ENCODE data around the gene GARIN5B.

GARIN5B gene

DNA sequence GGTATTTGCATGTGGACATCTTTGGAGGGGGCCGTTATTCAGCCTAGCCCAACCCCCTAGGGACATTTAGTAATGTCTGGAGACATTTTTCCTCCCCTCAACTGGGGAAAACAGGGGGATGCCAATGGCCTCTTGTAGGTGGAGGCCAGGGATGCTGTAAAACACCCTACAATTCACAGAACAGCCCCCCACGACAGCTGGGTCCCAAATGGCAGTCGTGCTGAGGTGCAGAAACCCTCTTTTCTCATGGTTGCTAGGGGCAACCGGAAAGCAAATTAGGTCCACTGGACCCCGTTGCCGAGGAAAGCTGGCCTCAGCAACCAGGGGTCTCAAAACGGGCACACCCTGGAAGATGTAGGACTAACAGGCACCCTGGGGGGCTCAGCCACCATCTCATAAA lies 52.6 kb downstream of the GARIN5B start:
- no peak overlapping the region for H3K4me3 ChIP-seq (ENCODE audit: low read depth, low read length)
- no peak for DNase-seq (ENCODE audit: low read depth)
- TF ChIP-seq, protein P1, sequence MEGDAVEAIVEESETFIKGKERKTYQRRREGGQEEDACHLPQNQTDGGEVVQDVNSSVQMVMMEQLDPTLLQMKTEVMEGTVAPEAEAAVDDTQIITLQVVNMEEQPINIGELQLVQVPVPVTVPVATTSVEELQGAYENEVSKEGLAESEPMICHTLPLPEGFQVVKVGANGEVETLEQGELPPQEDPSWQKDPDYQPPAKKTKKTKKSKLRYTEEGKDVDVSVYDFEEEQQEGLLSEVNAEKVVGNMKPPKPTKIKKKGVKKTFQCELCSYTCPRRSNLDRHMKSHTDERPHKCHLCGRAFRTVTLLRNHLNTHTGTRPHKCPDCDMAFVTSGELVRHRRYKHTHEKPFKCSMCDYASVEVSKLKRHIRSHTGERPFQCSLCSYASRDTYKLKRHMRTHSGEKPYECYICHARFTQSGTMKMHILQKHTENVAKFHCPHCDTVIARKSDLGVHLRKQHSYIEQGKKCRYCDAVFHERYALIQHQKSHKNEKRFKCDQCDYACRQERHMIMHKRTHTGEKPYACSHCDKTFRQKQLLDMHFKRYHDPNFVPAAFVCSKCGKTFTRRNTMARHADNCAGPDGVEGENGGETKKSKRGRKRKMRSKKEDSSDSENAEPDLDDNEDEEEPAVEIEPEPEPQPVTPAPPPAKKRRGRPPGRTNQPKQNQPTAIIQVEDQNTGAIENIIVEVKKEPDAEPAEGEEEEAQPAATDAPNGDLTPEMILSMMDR (conservative IDR thresholded peaks at IDR 0.05; ENCODE audit: low read depth, low read length), result no peak

DNA sequence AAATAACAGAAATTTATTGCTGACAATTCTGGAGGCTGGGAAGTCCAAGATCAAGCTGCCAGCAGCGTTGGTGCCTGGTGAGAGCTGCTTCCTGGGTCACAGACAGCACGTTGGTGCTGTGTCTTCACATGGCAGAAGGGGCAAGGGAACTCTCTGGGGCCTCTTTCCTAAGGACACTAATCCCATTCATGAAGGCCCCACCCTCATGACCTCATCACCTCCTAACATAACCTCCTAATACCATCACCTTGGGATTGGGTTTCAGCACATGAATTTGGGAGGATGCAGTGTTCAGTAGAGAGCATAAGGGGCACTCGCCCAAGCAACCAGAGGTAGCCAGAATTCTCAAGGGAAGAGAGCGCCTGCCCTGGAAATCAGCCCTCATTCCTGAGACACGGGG lies 53.6 kb downstream of the GARIN5B start:
- no peak overlapping the region for H3K4me3 ChIP-seq (ENCODE audit: low read depth, low read length)
- no peak for DNase-seq (ENCODE audit: low read depth)
- TF ChIP-seq, protein P1 (conservative IDR thresholded peaks at IDR 0.05; ENCODE audit: low read depth, low read length), result no peak

DNA sequence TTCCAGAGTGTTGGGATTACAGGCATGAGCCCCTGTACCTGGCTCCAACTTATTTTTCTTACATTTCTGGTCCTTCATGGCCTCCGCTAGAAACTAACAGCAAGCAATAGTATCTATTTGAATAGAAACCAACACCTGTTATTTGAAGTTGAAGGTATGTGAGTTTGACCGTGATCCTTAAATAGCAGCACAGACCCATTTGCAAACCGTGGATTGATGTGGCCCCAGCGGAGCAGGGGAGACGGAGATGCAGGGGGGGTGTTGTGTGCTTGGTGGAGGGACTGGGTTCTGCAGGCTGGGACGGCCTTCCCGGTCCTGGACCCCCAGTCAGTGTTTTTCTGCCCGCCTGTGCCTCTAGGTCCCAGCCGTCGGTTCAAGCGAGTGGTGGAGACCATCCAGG lies 54.8 kb downstream of the GARIN5B start:
- no peak for DNase-seq (ENCODE audit: low read depth)
- TF ChIP-seq, protein P1 (conservative IDR thresholded peaks at IDR 0.05; ENCODE audit: low read depth, low read length), result no peak
- no peak overlapping the region for H3K4me3 ChIP-seq (ENCODE audit: low read depth, low read length)

DNA sequence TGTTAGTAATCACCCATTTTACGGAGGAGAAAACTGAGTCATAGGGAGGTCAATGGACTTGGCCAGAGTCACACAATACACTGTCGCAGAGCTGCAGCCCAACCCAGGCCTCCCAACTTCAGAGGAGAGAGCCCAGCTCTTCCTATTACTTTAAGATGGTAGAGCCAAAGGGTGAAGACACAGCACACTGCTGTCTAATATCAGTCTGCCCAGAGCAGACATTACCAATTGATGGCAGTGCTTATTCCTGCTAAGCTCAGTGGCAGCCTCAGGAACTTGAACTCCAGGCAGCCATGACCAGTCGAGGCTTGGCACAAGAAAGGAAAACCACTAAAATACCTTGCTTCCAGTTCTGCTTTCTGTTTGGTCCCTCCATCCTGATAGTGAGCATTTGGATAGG lies 56.3 kb downstream of the GARIN5B start:
- no peak overlapping the region for H3K4me3 ChIP-seq (ENCODE audit: low read depth, low read length)
- no peak for DNase-seq (ENCODE audit: low read depth)

DNA sequence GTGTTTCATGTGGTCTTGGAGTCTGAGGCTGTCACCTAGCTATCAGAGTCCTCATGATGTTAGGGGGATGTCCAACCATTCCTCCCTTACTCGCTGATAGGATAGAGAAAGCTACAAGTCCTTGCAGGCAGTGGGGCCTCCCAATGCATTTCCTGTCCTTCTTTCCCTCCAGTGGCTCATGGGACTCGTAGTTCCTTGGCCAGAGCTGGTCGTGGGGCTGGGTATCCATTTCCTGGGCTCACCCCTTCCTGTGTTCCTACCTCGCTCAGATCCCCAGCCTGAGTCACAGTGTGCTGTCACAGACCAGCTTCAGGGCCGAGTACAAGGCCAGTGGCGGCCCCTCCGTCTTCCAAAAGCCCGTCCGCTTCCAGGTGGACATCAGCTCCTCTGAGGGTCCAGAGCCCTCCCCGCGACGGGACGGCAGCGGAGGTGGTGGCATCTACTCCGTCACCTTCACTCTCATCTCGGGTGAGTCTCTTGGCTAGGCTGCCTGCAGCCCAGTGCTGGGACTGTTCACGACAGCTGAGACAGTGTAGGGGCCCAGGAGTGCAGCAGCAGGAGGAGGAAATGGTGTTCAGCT lies 57.0 kb downstream of the GARIN5B start:
- H3K4me3 ChIP-seq (ENCODE audit: low read depth, low read length), result no peak overlapping the region
- TF ChIP-seq, protein P1 (conservative IDR thresholded peaks at IDR 0.05; ENCODE audit: low read depth, low read length), result no peak
- no peak for DNase-seq (ENCODE audit: low read depth)

More for the DNA sequence above, 56.3 kb downstream of the GARIN5B start:
- TF ChIP-seq, protein P1 (conservative IDR thresholded peaks at IDR 0.05; ENCODE audit: low read depth, low read length), result no peak

DNA sequence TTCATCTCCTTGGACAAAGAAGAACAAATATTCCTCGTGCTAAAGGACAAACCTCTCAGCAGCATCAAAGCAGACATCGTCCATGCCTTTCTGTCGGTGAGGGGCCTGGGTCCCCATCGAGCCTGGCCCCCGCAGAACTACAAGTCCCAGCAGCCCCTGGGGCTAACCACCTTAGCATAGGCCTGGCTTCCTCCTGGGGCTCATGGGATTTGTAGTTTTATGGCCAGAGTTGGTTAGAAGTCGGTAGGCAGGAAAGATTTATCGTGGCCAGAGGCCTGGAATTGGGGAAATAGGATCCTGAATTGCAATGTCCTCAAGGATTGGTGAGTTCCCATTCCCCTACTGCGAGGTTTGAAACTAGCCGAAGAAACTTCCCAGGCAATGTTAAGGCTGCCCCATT lies 57.6 kb downstream of the GARIN5B start:
- peak; percentile 45 for DNase-seq (ENCODE audit: low read depth)
- H3K4me3 ChIP-seq (ENCODE audit: low read depth, low read length), result no peak overlapping the region
- TF ChIP-seq, protein P1 (conservative IDR thresholded peaks at IDR 0.05; ENCODE audit: low read depth, low read length), result no peak

DNA sequence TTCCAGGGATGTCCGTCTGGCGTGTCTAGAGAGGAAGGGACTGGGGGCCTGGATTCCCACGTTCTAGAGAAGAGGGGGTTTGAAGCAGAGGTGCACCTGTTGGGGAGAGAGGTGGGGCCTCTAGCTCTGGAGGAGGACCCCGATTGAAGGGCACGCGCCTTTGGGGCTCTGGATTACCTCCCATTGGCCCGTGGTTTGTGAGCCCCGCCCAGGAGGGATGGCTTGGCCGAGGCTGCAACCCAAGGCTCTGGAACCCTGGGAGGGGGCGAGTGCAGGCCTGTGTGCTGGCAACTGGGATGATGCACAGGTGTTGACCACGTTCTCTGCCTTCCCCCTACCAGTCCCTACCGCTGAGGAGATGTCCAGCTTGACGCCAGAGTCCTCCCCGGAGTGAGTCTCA lies 58.1 kb downstream of the GARIN5B start:
- no peak overlapping the region for H3K4me3 ChIP-seq (ENCODE audit: low read depth, low read length)
- TF ChIP-seq, protein P1 (conservative IDR thresholded peaks at IDR 0.05; ENCODE audit: low read depth, low read length), result no peak
- DNase-seq (ENCODE audit: low read depth), result no peak
